K562 (cell line): ENCODE results near the gene SLC7A8. TPM values are rescaled to one million over a fixed set of nuclear protein-coding genes. Genes with fewer than 3 reads are reported as not detected.

Experiments
- BHLHE40 ChIP-seq: IDR thresholded peaks from 2 replicates; pipeline ENCODE4 v1.6.1; 2011; ENCODE audit warnings: low read length, improper control_type of control experiment
- CBFB ChIP-seq: sonication (generic); formaldehyde crosslinking; IDR thresholded peaks from 2 replicates; pipeline ENCODE4 v1.4.0; 2020; ENCODE audit warnings: mild to moderate bottlenecking, missing genetic modification reagents
- ESRRA ChIP-seq: fragments of 450-650 bp; IDR thresholded peaks from 2 replicates; pipeline ENCODE4 v1.6.1; 2014; ENCODE audit warnings: low read depth, mild to moderate bottlenecking, moderate library complexity, borderline replicate concordance
- HNRNPUL1 ChIP-seq: fragments of 200-400 bp; formaldehyde crosslinking; IDR thresholded peaks from 2 replicates; pipeline ENCODE4 v1.6.1; 2017; ENCODE audit warnings: low read length
- KDM1A ChIP-seq, 2 experiments: fragments of 450-650 bp; IDR thresholded peaks; 2 replicates each; pipeline ENCODE4 v1.6.1; 2016; ENCODE audit warnings: mild to moderate bottlenecking in 2 of 2
- NR2C2 ChIP-seq, 2 experiments: fragments of 200-800 bp in 1 of 2; sonication (Bioruptor generic) in 1 of 2; sonication (generic) in 1 of 2; formaldehyde crosslinking in 1 of 2; IDR thresholded peaks; 2 replicates each; pipeline versions ENCODE4 v1.6.1 to v1.8.0; 2016 to 2022; ENCODE audit warnings: mild to moderate bottlenecking in 1 of 2, missing compliant biosample characterization in 1 of 2, missing genetic modification characterization in 1 of 2, missing genetic modification reagents in 1 of 2
- PTRF ChIP-seq: fragments of 450-650 bp; IDR thresholded peaks from 2 replicates; pipeline ENCODE4 v1.6.1; 2016; ENCODE audit warnings: mild to moderate bottlenecking, missing genetic modification characterization, missing compliant biosample characterization
- RB1 ChIP-seq: fragments of 450-650 bp; IDR thresholded peaks from 2 replicates; pipeline ENCODE4 v1.6.1; 2017; ENCODE audit warnings: low read depth, mild to moderate bottlenecking
- RREB1 ChIP-seq: fragments of 250-450 bp; sonication (Bioruptor Pico); IDR thresholded peaks from 2 replicates; pipeline ENCODE4 v1.4.0; 2020
- STAG1 ChIP-seq: sonication (generic); formaldehyde crosslinking; IDR thresholded peaks from 2 replicates; pipeline ENCODE4 v1.5.0; 2020; ENCODE audit warnings: missing genetic modification reagents, borderline replicate concordance
- TFAP4 ChIP-seq: sonication (generic); formaldehyde crosslinking; IDR thresholded peaks from 2 replicates; pipeline ENCODE4 v1.8.0; 2022; ENCODE audit warnings: missing genetic modification reagents, mild to moderate bottlenecking, moderate library complexity, borderline replicate concordance
- ZNF175 ChIP-seq: fragments of 200-800 bp; sonication (Bioruptor generic); IDR thresholded peaks from 2 replicates; pipeline ENCODE4 v1.6.1; 2016; ENCODE audit warnings: low read depth, mild to moderate bottlenecking, missing genetic modification characterization, missing compliant biosample characterization
- ZNF197 ChIP-seq: fragments of 200-800 bp; sonication (Bioruptor generic); IDR thresholded peaks from 2 replicates; pipeline ENCODE4 v1.6.1; 2016; ENCODE audit warnings: low read depth, missing genetic modification characterization, missing compliant biosample characterization
- ZNF655 ChIP-seq: fragments of 250-450 bp; sonication (Bioruptor Pico); IDR thresholded peaks from 2 replicates; pipeline ENCODE4 v1.5.0; 2021
- polyA plus RNA-seq, 8 experiments: library from polyadenylated mRNA; depleted of rRNA in 4 of 8; stranded (reverse) in 5 of 8; unstranded in 3 of 8; fragments of >200 nt; fragmentation: Nextera tagmentation in 2 of 8; fragmentation: Illumina TruSeq in 1 of 8; extraction: Ambion mirVana in 2 of 8; extraction: Trizol in 1 of 8; gene quantifications; 2 replicates each; pipeline versions ENCODE4 v1.2.1 to v1.2.3, GENCODE V29; 2011 to 2014; ENCODE audit warnings: inconsistent platforms in 1 of 8, missing spikeins in 1 of 8
- total RNA-seq, 7 experiments: library from RNA; depleted of rRNA in 6 of 7; stranded (reverse); fragments of >200 nt in 6 of 7; fragmentation: Illumina TruSeq in 2 of 7; extraction: Trizol in 2 of 7; gene quantifications; 2 replicates each; pipeline versions ENCODE4 v1.2.1 to v1.2.3, GENCODE V29; 2011 to 2021; ENCODE audit warnings: low replicate concordance in 1 of 7
- TF ChIP-seq, protein P1 (sequence below): IDR thresholded peaks from 2 replicates; pipeline ENCODE4 v1.6.1; 2012; ENCODE audit warnings: low read depth, low read length, improper control_type of control experiment, borderline replicate concordance

SLC7A8 gene
- total and polyA plus RNA-seq, 9 of the 15 experiments (the other 6 are each of a cell fraction or from before 2014, with no cell fraction given): 2.0 to 33.0 (median 6.0) TPM

- peak; percentile 38; the same call in 1 of the 2 replicates for TF ChIP-seq ZNF175 (CRISPR knock-in tag)
- TF ChIP-seq, protein P1, sequence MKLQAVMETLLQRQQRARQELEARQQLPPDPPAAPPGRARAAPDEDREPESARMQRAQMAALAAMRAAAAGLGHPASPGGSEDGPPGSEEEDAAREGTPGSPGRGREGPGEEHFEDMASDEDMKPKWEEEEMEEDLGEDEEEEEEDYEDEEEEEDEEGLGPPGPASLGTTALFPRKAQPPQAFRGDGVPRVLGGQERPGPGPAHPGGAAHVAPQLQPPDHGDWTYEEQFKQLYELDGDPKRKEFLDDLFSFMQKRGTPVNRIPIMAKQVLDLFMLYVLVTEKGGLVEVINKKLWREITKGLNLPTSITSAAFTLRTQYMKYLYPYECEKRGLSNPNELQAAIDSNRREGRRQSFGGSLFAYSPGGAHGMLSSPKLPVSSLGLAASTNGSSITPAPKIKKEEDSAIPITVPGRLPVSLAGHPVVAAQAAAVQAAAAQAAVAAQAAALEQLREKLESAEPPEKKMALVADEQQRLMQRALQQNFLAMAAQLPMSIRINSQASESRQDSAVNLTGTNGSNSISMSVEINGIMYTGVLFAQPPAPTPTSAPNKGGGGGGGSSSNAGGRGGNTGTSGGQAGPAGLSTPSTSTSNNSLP: 0 out of 2 replicates have a peak, but pooled peaks have one; percentile 41
- peak; percentile 68; the same call in 1 of the 2 replicates for TF ChIP-seq ESRRA
- no peak for TF ChIP-seq HNRNPUL1
- no peak for TF ChIP-seq ZNF197
- TF ChIP-seq PTRF (tag): no peak
- peak; percentile 46 to 71; a peak in 2 of 4 replicates for TF ChIP-seq KDM1A (IDR thresholded peaks at IDR 0.05)
- no peak for TF ChIP-seq RREB1 (CRISPR knock-in tag)
- TF ChIP-seq ZNF655 (CRISPR knock-in tag): no peak
- no peak for TF ChIP-seq NR2C2 (CRISPR knock-in tag; IDR thresholded peaks at IDR 0.05)
- no peak for TF ChIP-seq NR2C2 (tag; IDR thresholded peaks at IDR 0.05)
- no peak; the same call in 1 of the 2 replicates for TF ChIP-seq BHLHE40
- TF ChIP-seq RB1: peak; percentile 94
- peak; percentile 87 for TF ChIP-seq TFAP4
- peak; percentile 67; the same call in 1 of the 2 replicates for TF ChIP-seq CBFB (CRISPR knock-in tag)
- peak; percentile 97 for TF ChIP-seq STAG1 (CRISPR knock-in tag)
Observed at GRCh38 chr14:23120541-23121251, 62.8 kb downstream of the SLC7A8 start (continued).
